Putamen (tissue), 1 donor: ENCODE data around the gene RAB8A.
A peak's percentile ranks its signal among the peaks of the same experiment; 100 is the strongest.

Experiments
- DNase-seq: peaks from one replicate; pipeline ENCODE4 v3.0.0-alpha.2; 2016; ENCODE audit warnings: low spot score

The RAB8A gene

DNA sequence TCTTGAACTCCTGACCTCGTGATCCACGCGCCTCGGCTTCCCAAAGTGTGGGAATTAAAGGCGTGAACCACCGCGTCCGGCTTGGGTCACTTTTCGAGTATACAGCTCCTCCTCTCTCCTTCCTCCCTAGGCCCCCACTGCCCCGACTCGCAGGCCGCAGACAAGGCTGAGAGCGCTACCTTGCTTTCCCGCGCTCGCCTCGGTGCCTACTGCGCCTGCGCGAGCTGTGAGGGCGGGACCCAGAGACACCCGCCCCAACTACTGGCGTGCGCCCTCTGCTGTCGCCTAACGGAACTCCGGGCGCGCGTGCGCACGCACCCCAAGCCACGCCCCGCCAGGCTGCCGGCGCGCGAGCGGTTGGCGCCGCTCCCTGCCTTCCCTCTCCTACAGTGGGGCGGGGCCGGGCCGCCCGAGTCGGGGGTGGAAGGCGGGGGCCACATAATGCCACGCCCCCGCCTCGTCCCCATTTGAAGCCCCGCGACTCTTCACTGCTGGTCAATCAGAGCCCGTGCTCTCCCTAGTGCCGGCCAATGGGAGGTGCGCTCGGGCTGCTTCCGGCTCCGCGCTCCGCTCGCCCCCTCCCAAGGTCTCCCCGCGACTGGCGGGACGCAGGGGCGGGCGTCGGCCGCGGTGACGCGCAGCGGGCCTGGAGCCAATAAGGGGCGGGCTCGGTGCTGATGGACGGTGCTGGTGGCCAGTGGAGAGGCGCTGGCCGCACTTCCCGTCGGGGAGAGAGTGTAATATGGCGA, at the start of gene RAB8A:
Gene RAB8A (plus strand): TSS at position 730 of the 749 bp plus-strand sequence. CDS start 13 bp downstream, at position 743.
- DNase-seq: peak; percentile 99

DNA sequence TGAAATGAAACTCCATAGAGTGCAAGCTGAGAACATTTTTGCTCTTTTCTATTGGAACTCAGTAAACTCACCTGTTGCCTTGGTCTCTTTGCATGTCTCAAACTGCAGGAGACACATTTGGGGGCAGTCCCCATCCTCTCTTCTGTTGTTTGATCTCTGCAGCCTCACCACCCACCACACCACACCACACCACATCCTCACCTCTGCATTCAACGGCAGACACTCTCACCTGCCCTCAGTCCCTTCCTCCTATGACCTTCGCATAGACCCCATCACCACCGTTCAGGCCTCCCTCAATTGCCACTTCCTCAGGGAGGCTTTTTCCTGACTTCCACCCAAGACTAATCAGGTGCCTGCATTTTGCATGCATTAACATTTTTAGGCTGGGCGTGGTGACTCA, 49.7 kb upstream of the RAB8A start:
- DNase-seq: no peak

DNA sequence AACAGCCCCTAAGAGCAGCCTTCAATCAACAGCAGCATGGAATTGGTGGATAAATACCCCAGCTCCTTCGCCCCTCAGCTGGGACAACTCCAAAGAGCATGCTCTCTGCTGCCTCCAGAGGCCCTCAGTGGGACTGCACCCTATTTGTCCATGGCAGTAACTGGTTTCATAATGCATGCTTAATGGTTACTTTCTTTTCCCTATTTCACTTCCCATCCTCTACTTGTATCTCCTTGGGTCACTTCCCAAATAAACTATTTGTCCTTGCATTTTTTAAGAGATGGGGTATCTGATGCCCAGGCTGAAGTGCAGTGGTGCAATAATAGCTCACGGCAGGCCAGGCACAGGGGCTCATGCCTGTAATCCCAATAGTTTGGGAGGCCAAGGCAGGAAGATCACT, 48.9 kb upstream of the RAB8A start:
- DNase-seq: no peak

DNA sequence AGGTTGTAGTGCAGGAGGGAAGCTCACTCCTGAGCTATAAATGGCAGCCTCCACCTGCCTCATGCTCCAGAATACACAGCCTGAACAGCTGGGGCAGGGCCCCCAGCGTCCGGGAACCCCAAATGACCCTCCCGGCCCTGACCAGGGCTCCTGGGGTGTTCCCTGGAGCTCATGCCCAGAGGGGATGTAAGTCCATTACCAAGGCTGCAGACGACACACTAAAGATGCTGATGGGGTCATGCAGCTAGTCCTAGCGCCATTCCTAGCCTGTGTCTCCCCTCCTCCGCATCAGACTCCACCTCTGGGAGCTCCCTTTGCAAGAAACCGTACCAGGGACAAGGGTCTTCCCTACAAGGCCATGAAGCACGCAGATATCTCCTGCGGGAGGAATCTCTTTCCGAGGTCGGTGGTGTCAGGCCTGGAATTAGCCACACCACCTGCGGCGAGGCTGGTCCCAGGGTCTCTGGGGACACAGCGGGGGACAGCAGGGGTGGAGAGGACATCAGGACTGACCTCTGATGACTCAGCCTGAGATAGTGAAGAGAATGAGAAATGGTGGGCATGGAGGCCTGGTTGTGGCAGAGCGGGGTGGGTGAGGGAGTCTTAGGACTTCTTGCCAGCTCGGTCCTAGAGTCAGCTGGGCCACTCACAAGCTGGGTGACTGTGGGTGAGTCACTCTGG, 47.3 kb upstream of the RAB8A start:
- DNase-seq: no peak

DNA sequence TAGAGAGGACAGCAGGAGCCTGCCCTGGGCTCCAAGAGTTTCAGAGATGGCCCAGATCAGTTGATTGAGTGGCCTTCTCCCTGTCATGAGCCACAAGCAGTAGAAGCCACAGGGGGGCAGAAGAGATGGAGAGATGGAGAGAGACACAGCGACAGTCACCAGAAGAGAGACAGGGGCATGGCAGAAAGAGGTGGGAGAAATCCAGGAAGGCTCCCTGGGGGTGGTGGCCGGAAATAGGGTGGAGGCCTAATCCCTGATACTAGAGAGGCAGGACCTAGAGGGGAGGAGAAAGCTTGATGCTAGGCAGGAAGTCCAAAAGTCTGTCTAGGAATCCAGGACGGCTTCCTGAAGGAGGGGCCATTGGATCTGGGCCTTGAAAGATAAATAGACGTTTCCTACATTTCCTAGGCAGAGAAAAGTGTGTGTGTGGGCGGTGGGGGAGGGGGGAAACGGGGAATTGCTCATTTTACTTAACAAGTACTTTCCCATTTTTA, 45.0 kb upstream of the RAB8A start:
- no peak for DNase-seq

DNA sequence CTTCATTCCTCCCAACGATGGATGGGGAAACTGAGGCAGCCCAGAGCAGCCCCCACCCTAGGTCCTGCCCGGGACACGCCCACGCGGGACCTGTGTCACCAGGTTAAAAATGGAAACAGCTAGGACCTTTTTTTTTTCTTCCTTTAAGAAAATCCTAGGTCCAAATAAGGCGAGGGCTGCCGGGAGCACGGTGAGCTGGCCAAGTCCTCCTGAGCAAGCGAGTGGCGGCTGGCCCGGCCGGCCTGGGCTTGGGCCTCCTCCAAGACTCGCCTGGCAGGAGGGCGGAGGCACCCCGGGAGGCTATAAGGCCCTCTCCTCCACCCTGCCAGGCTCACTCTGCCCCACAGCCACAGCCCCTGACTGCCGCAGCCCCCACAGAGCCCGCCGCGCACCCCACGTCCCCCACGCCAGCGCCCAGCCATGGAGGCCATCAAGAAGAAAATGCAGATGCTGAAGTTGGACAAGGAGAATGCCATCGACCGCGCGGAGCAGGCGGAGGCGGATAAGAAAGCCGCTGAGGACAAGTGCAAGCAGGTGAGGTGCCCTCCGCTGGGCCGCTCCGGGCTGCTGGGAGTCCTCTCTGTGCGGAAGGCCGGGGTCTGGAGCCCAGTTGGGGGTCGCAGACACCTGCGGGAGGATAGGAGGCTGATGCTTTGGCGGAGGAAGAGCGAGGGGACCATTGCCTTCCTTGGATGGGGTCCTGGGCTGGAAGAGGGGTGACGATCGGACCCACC, 44.3 kb upstream of the RAB8A start:
- no peak for DNase-seq

DNA sequence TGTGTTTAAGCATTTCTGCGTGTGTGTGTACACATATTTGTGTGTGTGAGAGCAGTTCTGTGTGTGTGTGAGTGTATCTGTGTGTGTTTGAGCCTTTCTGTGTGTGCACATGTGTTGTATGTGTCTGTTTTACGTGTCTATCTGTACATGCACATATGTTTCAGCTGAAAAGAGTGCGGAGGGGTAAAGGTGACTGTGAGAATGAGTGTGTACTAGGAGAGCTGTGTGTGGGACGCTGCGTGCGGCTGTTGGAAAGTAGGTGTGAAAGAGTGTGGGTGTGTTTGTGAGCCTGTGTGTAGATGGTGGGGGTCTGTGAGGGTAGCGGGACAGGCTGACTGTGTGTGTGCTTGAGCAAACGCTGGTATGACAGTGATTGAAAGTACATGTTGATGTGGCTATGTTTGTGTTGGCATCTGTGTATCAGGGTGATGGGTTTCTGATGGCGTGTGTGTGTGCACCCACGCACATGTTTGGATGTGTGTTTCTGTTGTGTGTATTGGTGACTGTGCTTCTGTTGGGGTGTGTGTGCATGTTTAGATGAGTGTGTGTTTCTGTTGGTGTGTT, 42.9 kb upstream of the RAB8A start:
- no peak for DNase-seq

DNA sequence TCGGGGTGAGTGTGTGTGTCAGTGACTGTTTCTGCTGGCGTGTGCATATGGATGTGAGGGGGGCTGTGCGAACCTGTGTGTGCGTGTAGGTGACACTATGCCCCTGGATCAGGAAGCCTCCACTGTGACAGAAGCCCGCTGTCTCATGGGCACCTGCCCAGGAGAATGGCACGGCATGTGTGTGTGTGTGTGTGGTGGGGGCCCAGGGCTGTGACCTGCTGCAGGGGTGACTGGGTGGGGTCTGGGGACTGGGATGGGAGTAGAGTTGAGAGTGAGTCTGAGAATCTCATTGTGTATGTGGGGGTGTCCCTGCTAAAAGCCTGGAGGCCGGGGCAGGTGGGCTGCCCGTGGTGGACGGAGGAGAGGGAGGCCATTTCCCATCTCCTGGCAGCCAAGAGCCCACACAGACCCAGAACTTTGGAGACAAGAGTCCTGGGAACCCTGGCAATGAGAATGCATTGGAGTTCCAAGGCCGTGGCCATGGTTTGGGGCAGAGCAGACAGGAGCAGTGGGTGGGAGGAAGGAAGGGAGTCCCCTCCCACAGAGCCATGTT, 41.8 kb upstream of the RAB8A start:
- DNase-seq: no peak

DNA sequence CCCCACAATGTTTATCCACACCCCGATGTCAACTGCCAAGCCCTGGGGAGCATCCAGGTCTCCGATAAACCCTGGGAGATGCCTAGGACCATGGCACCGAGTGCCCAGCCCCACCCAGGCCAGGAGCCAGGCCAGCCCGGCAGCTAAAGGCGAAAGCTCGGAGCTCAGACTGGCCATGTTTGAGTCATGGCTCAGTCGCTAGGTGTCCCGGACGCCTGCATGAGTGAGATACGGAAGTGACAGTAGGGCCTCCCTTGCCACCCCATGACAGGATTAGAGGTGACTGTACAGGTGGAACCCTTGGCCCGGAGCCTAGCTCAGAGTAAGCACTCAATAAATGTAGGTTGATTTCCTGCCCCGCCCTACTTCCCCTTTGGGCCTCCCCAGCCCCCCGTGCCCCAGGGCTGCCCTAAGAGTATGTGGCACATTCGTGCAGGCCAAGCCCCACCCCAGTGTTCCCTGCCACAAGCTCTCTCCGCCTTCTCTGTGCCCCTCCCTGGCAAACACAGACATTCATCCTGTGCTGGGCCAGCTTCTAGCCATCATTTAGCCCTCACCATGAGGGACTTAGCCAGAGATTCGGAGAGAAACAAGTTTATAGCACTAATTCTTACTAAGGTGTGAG, 41.2 kb upstream of the RAB8A start:
- DNase-seq: no peak

DNA sequence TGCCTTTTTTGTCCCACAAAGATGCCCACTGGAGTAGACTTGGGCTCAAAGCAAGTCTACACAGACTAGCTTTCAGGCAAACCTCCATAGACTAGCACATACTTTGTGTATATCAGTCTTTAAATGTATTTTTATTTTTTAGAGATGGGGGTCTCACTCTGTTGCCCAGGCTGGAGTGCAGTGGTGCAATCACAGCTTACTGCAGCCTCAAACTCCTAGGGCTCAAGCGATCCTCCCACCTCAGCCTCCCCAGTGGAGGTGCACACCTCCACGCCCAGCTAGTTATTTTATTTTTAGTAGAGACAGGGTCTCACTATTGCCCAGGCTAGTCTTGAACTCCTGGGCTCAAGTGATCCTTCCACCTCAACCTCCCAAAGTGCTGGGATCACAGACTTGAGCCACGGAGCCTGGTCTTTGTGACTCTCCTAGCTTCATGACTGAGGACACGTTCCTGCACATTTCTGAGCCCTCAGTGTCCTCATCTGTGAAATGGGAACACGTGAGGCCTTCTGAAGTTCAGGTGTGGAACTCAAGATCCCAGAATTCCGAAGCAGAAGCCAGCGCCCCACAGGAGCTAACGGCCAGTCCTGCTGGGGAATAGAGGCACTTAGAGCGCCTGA, 40.5 kb upstream of the RAB8A start:
- DNase-seq: no peak

DNA sequence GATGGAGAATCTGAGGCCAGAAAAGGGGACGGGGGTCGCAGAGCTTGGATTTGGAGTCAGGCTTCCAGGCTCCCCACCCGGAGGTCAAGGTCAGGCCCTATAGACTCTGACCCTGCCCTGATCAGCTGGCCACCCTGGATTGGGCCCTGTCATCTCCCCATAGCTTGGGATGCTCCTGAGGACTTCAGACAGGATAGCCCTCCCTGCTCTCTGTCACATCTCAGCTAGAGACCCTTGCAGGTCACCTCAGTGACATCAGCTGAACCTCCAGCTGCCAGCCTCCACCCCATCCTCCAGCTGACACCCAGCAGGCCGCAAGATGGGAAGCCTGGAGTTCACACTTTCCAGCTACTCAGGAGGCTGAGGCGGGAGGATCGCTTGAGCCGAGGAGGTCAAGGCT, 38.2 kb upstream of the RAB8A start:
- no peak for DNase-seq

DNA sequence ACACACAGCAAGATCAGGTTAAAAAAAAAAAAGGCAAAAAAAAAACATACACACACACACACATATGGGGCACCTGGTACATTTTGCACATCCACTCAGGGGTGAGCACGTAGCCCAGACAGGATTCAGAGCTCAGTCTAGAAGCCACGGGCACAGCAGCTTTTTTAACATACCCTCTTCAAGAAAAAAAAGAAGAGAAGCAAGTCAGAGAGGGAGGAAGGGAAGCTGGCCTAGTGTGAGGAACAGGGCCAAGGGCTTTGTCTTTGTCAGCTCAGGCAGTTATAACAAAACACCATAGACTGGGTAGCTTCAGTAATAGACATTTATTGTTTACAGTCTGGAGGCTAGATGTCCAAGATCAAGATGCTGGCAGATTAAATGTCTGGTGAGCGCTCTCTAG, 37.7 kb upstream of the RAB8A start:
- DNase-seq: no peak

DNA sequence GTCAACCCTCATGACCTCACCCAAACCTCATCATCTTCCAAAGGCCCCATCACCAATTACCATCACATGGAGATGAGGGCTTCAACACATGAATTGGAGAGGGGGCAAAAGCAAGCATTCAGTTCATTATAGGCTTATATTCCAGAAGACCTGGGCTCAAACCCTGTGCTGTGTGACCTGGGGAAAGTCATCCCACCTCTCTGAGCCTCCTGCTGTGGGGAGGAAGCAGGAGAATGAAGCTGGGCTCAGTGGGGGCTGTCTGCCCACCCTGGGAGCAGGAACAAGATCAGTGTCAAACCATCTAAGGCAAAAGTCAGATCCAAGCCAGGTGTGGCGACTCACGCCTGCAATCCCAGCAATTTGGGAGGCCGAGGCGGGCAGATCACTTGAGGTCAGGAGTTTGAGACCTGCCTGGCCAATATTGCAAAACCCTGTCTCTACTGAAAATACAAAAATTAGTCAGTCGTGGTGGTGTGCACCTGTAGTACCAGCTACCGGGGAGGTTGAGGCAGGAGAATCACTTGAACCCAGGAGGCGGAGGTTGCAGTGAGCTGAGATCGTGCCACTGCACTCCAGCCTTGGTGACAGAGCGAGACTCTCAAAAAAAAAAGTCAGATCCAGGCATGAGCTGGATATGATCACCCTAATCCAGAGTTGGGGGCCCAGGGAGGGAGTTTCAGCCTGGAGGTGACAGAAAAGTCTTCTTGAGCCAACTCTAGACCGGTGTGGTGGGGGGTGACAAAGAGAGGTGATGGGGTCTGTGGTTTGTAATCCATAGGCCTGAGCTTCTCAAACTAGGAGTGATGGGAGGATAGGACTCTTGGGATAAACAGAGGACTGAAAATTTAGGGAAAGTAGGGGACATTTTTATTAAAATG, 37.0 kb upstream of the RAB8A start:
- no peak for DNase-seq

DNA sequence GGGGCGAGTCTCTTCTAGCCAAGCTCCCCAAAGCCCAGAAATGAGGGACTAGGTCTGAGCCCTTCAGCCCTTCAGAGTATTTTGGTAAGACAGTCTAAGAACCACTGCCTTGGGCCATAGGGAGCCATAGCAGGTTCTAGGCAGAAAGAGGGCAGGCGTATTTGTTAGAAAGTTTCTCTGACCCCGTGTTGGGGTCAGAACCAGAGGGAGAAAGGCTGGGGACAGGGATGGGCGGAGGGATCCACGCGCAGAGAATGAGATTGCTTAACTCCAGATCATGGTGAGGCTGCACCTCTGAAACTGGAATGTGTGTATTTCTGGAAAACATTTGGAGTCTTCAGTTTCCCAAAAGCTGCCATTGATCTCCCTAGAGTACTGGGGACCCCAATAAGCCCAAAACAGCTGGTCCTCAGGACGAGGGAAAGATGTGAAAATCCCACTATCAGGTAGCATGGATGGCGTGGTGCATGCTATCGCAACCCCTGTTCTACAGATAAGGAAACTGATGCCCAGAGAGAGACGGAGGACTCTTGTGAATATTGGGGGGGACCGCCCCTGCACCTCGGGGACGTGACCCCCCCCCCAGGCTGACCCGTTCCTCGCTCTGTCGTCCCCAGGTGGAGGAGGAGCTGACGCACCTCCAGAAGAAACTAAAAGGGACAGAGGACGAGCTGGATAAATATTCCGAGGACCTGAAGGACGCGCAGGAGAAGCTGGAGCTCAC, 36.1 kb upstream of the RAB8A start:
- DNase-seq: no peak

DNA sequence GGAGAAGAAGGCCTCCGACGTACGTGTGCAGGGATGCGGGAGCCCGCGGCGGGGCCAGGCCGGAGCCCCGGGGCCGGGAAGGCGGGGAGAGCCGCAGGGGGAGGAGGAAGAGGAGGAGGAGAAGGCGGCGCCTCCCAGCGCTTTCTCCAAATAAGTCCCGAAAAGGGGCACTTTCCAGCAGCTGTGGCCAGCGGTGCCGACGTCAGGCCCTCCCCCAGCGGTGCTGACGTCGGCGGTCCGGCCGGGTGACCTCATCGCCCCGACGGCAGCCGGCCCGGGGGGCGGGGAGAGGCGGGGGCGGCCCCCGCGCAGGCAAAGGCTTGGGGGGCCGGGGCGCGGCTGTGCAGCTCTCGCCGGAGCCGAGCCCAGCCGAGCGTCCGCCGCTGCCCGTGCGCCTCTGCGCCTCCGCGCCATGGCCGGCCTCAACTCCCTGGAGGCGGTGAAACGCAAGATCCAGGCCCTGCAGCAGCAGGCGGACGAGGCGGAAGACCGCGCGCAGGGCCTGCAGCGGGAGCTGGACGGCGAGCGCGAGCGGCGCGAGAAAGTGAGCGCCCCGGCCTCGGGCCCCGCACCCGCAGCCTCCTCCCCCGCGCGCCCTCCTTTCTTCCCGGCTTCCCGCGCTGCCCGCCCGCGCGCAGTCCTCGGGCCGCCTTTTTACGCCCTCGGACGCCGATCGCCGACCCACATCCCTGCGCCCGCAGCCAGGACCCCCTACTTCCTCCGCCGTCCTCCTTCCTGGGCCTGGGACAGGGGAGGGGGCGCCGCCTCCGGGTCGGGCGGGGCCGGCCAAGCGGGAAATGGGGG, 35.3 kb upstream of the RAB8A start, which contains the start of gene TPM4:
Gene TPM4 (plus strand): TSS at position 342 of the 804 bp plus-strand sequence. CDS start 71 bp downstream, at position 413.
- DNase-seq: peak; percentile 87

DNA sequence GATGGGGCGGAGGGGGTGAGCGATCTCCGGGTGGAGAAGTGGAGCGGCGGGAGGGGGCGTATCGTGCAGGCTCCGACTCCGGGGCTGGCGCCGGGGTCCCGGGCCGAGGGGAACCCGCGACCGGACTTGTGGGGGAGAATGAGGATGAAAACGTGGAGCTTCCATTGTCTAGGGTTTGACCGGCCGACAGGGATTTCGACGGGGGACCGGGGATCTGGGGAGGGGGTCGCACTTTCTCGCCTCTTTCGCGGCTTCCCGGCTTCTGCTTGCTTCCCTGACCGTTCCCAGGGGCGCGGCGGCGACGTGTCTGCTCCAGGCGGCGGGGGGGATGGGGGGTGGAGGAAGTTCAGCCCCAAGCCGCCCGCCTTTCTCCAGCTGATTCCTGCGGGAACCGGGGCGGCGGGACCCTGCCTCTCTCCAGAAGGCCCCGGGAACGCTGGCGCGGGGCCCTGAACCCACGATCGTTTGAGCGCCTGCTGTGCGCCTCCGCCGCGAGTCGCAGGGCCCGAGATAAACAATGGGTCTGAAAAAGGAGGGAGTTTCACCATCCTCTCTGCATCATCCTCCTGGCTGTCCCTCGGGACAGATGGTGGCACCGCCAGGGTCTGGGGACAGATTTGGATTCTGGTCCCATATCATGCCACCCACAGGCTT, 34.6 kb upstream of the RAB8A start:
- DNase-seq: no peak

DNA sequence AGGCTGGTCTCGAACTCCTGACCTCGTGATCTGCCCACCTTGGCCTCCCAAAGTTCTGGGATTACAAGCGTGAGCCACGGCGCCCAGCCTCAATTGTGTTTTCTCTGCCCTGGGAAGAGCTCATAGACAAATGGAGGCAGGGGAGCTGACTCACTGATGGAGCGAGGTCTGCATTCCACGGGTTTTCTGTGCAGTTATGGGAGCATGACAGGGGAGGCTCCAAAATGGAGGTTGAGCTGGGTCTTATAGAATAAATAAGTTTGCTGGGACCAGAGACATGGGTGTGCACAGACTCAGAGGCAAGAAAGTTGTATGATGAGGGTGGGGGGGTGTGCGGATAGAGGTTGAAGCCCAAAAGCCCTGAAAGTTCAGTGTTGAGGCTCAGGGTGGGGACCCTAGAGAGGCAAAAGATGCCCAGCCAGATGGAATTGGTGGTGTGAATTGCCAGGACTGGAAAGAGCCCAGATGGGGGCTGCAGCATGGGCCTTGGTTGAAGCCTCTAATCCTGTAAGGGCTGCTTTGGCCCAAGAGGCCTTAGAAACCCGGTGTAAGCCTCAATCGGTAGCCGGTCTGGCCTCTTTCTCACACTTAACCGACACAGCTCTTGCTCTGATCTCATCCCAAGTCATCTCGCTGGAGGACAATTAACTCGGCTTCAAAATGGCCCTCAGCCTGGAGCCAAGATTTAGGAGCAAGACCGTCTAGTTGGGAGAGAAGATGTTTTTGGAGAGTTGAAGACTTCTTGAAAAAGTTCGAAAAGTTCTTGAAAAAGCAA, 33.5 kb upstream of the RAB8A start:
- DNase-seq: no peak
